HFFc6 (cell line): Measurements from ENCODE around the gene FGF1. TPM values are rescaled to one million over a fixed set of nuclear protein-coding genes. Genes with fewer than 3 reads are reported as not detected.

ENCODE experiments used
- DNase-seq: peaks from one replicate; pipeline ENCODE4 v3.0.0-alpha.2; 2018
- H3K27ac Mint-ChIP-seq: 2 replicates; pipeline ENCODE4 v1.8.0; 2020; ENCODE audit warnings: mild to moderate bottlenecking, mixed read lengths
- H3K27me3 Mint-ChIP-seq: 2 replicates; pipeline ENCODE4 v1.8.0; 2021; ENCODE audit warnings: mild to moderate bottlenecking, moderate library complexity, mixed read lengths; ENCODE audit not compliant: insufficient read depth
- H3K36me3 Mint-ChIP-seq: 2 replicates; pipeline ENCODE4 v1.8.0; 2021; ENCODE audit warnings: low read depth, mixed read lengths
- H3K4me1 Mint-ChIP-seq: 2 replicates; pipeline ENCODE4 v1.8.0; 2020; ENCODE audit warnings: low read depth, mixed read lengths
- H3K4me3 Mint-ChIP-seq: 2 replicates; pipeline ENCODE4 v1.8.0; 2020; ENCODE audit warnings: mild to moderate bottlenecking, moderate library complexity, mixed read lengths
- H3K9me3 Mint-ChIP-seq: 2 replicates; pipeline ENCODE4 v1.8.0; 2020; ENCODE audit warnings: mild to moderate bottlenecking, mixed read lengths
- CTCF ChIP-seq: fragments of 200-600 bp; sonication (generic); IDR thresholded peaks from 2 replicates; pipeline ENCODE4 v1.5.0; 2021; ENCODE audit warnings: antibody characterized with exemption, mild to moderate bottlenecking
- total RNA-seq, 6 experiments: library from RNA; stranded (reverse); fragmentation: NEBNext Ultra II Directional; extraction: Animal tissue kit (Norgen Biotek cat#: 25700); gene quantifications; 2 replicates in 1 of 6; 3 replicates in 5 of 6; pipeline ENCODE4 v1.2.3, GENCODE V29; 2021

FGF1 gene
- total RNA-seq, 6 experiments from 2014 or later = 34.2 to 42.4 (median 37.2) TPM

DNA sequence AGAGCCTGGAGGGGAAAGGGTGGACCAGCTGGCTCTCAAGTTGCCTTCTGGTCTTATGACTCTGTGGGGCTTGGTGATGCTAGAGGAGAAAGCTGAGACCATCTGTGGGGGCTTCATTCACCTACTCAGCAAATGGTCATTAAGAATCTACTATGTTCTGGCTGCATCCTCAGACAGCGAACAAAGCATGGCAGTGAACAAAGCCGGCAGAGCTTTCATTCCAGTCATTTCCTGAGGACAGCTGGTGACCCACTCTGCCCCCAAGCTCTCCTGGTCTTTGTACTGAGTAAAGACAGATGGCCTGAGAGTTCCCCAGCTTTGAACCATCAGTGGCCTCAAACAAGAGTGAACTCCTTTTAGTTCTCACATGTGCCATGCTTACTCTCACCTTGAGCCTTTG is 48.0 kb downstream of the FGF1 start:
- peaks cover 45% of the 10 kb centered on the region for H3K4me1 Mint-ChIP-seq
- H3K9me3 Mint-ChIP-seq = no peaks in the 10 kb centered on the region
- TF ChIP-seq CTCF = no peak
- no peak overlapping the region for H3K27ac Mint-ChIP-seq
- H3K36me3 Mint-ChIP-seq = no peaks in the 10 kb centered on the region
- no peak for DNase-seq
- no peak overlapping the region for H3K4me3 Mint-ChIP-seq
- no peaks in the 10 kb centered on the region; the same call in 1 of the 2 replicates for H3K27me3 Mint-ChIP-seq

DNA sequence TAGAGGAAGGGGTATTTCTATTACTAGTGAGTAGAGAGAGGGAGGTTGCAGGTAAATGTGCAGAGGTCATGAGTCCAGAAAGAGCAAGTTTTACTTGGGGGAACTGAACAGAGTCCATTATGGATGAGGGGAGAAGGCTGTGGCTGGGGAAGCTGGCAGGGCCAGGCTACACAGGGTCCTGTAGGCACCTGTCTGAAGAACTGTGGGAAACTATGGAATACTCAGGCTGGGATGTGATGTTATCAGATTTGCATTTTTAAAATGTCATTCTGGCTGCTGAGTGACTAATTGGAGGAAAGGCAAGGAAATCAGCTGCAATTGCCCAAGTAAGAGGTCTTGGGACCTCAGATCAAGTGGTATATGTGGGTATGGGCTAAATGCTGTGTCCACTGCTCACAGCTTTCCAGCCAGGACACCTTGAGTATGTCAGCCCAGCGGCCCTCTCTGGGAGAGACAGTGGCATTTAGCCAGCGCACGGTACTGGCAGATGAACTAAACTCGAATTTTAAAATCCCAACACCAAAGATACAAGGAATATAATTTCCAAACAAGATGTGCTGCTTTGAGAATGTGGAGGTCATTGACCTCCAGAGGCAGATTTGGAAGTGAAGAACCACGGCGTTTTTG is 49.1 kb downstream of the FGF1 start:
- TF ChIP-seq CTCF = no peak
- Mint-ChIP-seq H3K27ac (no peak overlapping the region), H3K27me3 (no peaks in the 10 kb centered on the region; the same call in 1 of the 2 replicates), H3K4me1 (peaks cover 42% of the 10 kb centered on the region), H3K36me3 (no peaks in the 10 kb centered on the region), H3K4me3 (no peak overlapping the region), H3K9me3 (no peaks in the 10 kb centered on the region)
- DNase-seq = no peak

- H3K36me3 Mint-ChIP-seq = no peaks in the 10 kb centered on the region
- no peaks in the 10 kb centered on the region for H3K9me3 Mint-ChIP-seq
- TF ChIP-seq CTCF = no peak
- H3K4me3 Mint-ChIP-seq = no peak overlapping the region
- H3K27me3 Mint-ChIP-seq = no peaks in the 10 kb centered on the region; the same call in 1 of the 2 replicates
- no peak for DNase-seq
- H3K4me1 Mint-ChIP-seq = peaks cover 41% of the 10 kb centered on the region
- no peak overlapping the region for H3K27ac Mint-ChIP-seq
Observed at GRCh38 chr5:142636093-142636492, 49.8 kb downstream of the FGF1 start.

DNA sequence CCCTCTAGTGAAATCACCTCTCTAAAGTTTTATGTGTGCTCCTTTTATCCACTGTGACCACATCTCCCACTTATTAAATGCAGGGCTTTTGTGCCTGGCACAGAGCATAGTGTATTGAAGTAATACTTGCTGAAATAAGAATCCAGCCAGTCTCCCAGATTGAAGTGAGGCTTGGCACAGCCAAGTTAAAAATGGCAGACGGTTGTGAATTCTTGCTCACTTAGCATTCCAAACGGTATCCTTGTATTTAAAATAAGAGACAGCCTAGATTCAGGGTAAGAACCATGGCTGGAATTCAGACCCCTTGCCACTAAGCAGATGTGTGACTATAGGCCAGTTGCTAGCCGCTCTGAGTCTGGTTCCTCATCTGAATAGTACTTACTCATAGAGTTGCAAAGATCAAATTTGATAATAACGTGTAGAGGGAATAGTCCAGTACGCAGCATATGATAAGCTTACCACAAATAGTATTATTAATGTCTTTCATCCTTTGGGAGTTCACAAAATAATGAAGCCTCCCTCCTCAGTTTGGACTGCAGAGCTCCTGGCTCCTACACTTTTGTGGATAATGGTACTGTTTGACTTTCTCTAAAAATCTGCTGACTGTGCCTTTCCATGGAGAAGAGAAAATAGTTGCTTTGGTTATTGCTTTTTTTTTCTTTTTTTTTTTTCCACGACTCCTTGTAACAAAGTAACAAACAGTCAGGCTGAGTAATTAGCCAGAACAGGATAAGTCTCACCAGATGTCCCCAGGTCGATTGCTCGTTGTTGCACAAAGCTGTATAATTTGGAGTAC is 51.5 kb downstream of the FGF1 start:
- DNase-seq = no peak
- Mint-ChIP-seq H3K4me3 (no peak overlapping the region), H3K27me3 (no peaks in the 10 kb centered on the region; the same call in 1 of the 2 replicates)

More for the DNA sequence above, 51.5 kb downstream of the FGF1 start:
- Mint-ChIP-seq H3K27ac (no peak overlapping the region), H3K4me1 (peaks cover 48% of the 10 kb centered on the region), H3K9me3 (no peaks in the 10 kb centered on the region), H3K36me3 (no peaks in the 10 kb centered on the region)
- no peak for TF ChIP-seq CTCF
